ENCODE data around the gene FEN1.

GRCh38 chr11:61744609-61745156 lies 48.0 kb upstream of the FEN1 start:
- TF ChIP-seq EZH2 (IDR thresholded peaks at IDR 0.05; ENCODE audit: borderline replicate concordance, insufficient read depth, low read depth, low read length, poor library complexity, severe bottlenecking), result no peak
- TF ChIP-seq, protein P1, sequence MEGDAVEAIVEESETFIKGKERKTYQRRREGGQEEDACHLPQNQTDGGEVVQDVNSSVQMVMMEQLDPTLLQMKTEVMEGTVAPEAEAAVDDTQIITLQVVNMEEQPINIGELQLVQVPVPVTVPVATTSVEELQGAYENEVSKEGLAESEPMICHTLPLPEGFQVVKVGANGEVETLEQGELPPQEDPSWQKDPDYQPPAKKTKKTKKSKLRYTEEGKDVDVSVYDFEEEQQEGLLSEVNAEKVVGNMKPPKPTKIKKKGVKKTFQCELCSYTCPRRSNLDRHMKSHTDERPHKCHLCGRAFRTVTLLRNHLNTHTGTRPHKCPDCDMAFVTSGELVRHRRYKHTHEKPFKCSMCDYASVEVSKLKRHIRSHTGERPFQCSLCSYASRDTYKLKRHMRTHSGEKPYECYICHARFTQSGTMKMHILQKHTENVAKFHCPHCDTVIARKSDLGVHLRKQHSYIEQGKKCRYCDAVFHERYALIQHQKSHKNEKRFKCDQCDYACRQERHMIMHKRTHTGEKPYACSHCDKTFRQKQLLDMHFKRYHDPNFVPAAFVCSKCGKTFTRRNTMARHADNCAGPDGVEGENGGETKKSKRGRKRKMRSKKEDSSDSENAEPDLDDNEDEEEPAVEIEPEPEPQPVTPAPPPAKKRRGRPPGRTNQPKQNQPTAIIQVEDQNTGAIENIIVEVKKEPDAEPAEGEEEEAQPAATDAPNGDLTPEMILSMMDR (IDR thresholded peaks at IDR 0.05), result no peak

All from B cell (primary cell).